Mammary epithelial cell (primary cell): ENCODE results near the gene OAT.

ENCODE experiments used
- EZH2 ChIP-seq: IDR thresholded peaks from 2 replicates; pipeline ENCODE4 v1.6.1; 2012; ENCODE audit warnings: low read length, inconsistent platforms, borderline replicate concordance
- TF ChIP-seq, protein P1 (sequence below), 2 donors: IDR thresholded peaks in 1 of 2; conservative IDR thresholded peaks in 1 of 2; 2 replicates each; pipeline ENCODE4 v1.5.1; 2011 to 2012; ENCODE audit warnings: inconsistent platforms in 2 of 2, low read length in 2 of 2, mild to moderate bottlenecking in 2 of 2, control low read depth in 1 of 2, low read depth in 1 of 2; ENCODE audit not compliant: insufficient read depth in 1 of 2; ENCODE audit errors: extremely low read depth in 1 of 2

DNA sequence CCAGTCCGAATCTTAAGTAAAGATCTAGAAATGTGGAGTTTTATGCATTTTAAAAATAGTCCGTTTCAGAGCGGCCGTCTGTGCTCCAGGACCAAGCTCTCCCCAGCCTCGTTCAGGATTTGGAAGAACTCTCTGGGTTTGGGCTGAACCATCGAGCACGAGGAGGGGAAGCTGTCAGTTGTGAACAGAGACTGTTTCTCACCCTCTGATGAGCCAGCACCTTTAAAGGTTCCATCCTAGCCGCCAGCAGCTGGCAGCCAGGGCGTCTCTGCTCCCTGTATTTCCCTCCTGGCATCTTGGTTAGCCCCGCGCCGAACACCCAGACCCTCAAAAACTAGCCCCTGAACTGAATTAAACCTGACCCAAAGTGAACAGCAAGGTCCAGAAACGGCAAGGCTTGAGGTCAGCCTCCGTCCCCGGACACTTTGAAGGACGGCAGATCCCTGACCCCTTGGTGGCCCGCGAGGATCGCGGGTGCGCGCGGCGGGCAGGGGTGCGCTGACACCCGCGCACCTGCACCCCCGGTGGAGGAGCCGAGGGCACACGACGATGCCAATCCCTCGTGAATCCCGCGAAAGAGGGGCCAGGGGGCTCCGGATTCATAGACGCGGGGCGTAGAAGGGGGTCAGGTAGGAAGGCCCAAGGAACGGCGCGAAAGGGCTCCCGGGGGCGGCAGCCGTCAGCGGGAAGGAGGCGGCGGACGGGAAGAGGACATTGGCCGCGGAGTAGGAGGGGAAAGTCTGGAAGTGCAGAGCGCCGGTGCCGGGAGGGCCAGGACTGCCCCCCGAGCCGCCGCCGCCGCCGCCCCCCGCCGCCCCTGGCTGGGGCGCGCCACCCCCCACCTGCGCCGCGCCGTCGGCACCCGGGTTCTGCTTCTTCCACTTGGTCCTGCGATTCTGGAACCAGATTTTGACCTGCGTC is 28.4 kb upstream of the OAT start:
- TF ChIP-seq, protein P1, sequence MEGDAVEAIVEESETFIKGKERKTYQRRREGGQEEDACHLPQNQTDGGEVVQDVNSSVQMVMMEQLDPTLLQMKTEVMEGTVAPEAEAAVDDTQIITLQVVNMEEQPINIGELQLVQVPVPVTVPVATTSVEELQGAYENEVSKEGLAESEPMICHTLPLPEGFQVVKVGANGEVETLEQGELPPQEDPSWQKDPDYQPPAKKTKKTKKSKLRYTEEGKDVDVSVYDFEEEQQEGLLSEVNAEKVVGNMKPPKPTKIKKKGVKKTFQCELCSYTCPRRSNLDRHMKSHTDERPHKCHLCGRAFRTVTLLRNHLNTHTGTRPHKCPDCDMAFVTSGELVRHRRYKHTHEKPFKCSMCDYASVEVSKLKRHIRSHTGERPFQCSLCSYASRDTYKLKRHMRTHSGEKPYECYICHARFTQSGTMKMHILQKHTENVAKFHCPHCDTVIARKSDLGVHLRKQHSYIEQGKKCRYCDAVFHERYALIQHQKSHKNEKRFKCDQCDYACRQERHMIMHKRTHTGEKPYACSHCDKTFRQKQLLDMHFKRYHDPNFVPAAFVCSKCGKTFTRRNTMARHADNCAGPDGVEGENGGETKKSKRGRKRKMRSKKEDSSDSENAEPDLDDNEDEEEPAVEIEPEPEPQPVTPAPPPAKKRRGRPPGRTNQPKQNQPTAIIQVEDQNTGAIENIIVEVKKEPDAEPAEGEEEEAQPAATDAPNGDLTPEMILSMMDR (conservative IDR thresholded peaks at IDR 0.05 in 1 of 2, IDR thresholded peaks at IDR 0.05 in 1 of 2; ENCODE audit: extremely low read depth in 1 of 2, insufficient read depth in 1 of 2, low read depth in 1 of 2, low read length in 2 of 2), result no peak
- no peak for TF ChIP-seq EZH2
